ENCODE measurements around the gene SASH1.

Gene SASH1

GRCh38 chr6:148445116-148445515 is 102.5 kb downstream of the SASH1 start:
- TF ChIP-seq SUZ12 (IDR thresholded peaks at IDR 0.05; ENCODE audit: extremely low read depth, insufficient read depth, insufficient read length) (no peak), YY1 (IDR thresholded peaks at IDR 0.05; ENCODE audit: insufficient read depth, insufficient read length) (no peak), ZNF274 (IDR thresholded peaks at IDR 0.05; ENCODE audit: low read depth, low read length) (no peak)
- DNase-seq (ENCODE audit: low read depth, low spot score), result no peak
- Histone ChIP-seq H3K9ac (ENCODE audit: insufficient read length, low read depth) (no peak overlapping the region), H3K4me3 (ENCODE audit: insufficient read length, low read depth) (no peak overlapping the region), H3K4me1 (ENCODE audit: insufficient read depth, insufficient read length) (peaks cover 4% of the 10 kb centered on the region), H3K36me3 (ENCODE audit: insufficient read depth, insufficient read length, low read length) (peaks cover 3% of the 10 kb centered on the region), H3K9me3 (ENCODE audit: insufficient read depth, low read length) (no peaks in the 10 kb centered on the region), H3K27me3 (ENCODE audit: insufficient read depth, insufficient read length) (no peaks in the 10 kb centered on the region)

DNA sequence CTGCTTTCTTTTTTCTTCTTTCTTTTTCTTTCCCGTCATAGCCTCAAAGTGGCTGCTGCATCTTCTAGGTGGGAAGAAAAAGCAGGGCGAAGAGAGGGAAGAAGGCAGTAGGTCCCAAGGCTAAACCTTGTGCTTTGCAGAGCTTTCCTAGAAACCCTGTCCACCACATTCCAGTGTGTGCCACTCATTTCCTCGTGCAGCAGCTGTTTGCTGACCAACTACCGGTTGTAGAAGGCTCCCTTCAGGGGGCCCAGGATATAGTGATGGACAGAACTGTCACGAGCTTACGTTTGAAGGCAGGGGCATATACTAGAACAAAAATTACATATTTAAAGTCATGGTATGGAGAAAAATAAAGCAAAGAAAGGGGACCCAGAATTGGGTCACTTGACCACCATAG is 103.0 kb downstream of the SASH1 start:
- Histone ChIP-seq H3K9ac (ENCODE audit: insufficient read length, low read depth) (no peak overlapping the region), H3K27me3 (ENCODE audit: insufficient read depth, insufficient read length) (no peaks in the 10 kb centered on the region), H3K4me3 (ENCODE audit: insufficient read length, low read depth) (no peak overlapping the region), H3K9me3 (ENCODE audit: insufficient read depth, low read length) (no peaks in the 10 kb centered on the region), H3K4me1 (ENCODE audit: insufficient read depth, insufficient read length) (peaks cover 4% of the 10 kb centered on the region), H3K36me3 (ENCODE audit: insufficient read depth, insufficient read length, low read length) (no peaks in the 10 kb centered on the region)
- DNase-seq (ENCODE audit: low read depth, low spot score), result no peak
- TF ChIP-seq ZNF274 (IDR thresholded peaks at IDR 0.05; ENCODE audit: low read depth, low read length) (no peak), SUZ12 (IDR thresholded peaks at IDR 0.05; ENCODE audit: extremely low read depth, insufficient read depth, insufficient read length) (no peak), YY1 (IDR thresholded peaks at IDR 0.05; ENCODE audit: insufficient read depth, insufficient read length) (no peak)

GRCh38 chr6:148446681-148447080 is 104.0 kb downstream of the SASH1 start:
- TF ChIP-seq SUZ12 (IDR thresholded peaks at IDR 0.05; ENCODE audit: extremely low read depth, insufficient read depth, insufficient read length) (no peak), ZNF274 (IDR thresholded peaks at IDR 0.05; ENCODE audit: low read depth, low read length) (no peak), YY1 (IDR thresholded peaks at IDR 0.05; ENCODE audit: insufficient read depth, insufficient read length) (no peak)
- Histone ChIP-seq H3K9ac (ENCODE audit: insufficient read length, low read depth) (no peak overlapping the region), H3K36me3 (ENCODE audit: insufficient read depth, insufficient read length, low read length) (no peaks in the 10 kb centered on the region), H3K27me3 (ENCODE audit: insufficient read depth, insufficient read length) (no peaks in the 10 kb centered on the region), H3K9me3 (ENCODE audit: insufficient read depth, low read length) (no peaks in the 10 kb centered on the region), H3K4me1 (ENCODE audit: insufficient read depth, insufficient read length) (peaks cover 4% of the 10 kb centered on the region), H3K4me3 (ENCODE audit: insufficient read length, low read depth) (no peak overlapping the region)
- DNase-seq (ENCODE audit: low read depth, low spot score), result no peak

DNA sequence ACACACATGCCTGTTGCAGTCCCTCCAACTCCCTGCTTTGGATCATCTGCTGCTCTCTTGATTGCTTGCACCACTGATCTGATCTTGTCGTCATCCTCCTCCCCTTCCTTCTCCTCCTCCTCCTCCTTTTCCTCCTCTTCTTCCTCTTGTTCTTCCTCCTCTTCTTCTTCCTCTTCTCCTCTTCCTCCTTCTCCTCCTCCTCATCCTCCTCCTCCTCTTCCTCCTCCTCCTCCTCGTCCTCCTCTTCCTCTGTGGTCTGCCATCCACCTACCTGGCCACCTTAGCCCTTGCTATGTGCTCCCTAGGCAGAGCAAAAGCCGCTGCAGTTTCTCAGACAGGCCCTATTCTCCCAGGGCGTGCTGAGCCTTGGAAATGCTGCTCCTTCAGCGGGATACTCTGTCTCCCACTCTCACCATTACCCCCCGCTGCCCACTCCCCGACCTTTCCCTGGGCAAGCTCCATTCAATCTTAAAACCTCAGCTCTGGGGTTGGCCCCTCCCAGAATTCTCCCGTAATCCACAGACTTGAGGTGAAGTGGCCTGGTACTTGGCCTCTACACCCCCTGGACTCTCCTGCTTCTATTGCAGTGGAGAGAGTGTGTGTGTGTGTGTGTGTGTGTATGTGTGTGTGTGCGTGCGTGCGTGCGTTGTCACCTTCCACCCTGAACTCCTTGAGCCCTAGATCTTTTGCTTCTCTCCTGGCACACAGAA is 105.0 kb downstream of the SASH1 start:
- DNase-seq (ENCODE audit: low read depth, low spot score), result no peak
- H3K27me3 ChIP-seq (ENCODE audit: insufficient read depth, insufficient read length), result no peaks in the 10 kb centered on the region
- H3K9ac ChIP-seq (ENCODE audit: insufficient read length, low read depth), result no peak overlapping the region
- H3K9me3 ChIP-seq (ENCODE audit: insufficient read depth, low read length), result no peaks in the 10 kb centered on the region
- no peak for TF ChIP-seq ZNF274 (IDR thresholded peaks at IDR 0.05; ENCODE audit: low read depth, low read length)
- TF ChIP-seq SUZ12 (IDR thresholded peaks at IDR 0.05; ENCODE audit: extremely low read depth, insufficient read depth, insufficient read length), result no peak
- TF ChIP-seq YY1 (IDR thresholded peaks at IDR 0.05; ENCODE audit: insufficient read depth, insufficient read length), result no peak
- peaks cover 4% of the 10 kb centered on the region for H3K4me1 ChIP-seq (ENCODE audit: insufficient read depth, insufficient read length)
- no peak overlapping the region for H3K4me3 ChIP-seq (ENCODE audit: insufficient read length, low read depth)
- H3K36me3 ChIP-seq (ENCODE audit: insufficient read depth, insufficient read length, low read length), result no peaks in the 10 kb centered on the region

DNA sequence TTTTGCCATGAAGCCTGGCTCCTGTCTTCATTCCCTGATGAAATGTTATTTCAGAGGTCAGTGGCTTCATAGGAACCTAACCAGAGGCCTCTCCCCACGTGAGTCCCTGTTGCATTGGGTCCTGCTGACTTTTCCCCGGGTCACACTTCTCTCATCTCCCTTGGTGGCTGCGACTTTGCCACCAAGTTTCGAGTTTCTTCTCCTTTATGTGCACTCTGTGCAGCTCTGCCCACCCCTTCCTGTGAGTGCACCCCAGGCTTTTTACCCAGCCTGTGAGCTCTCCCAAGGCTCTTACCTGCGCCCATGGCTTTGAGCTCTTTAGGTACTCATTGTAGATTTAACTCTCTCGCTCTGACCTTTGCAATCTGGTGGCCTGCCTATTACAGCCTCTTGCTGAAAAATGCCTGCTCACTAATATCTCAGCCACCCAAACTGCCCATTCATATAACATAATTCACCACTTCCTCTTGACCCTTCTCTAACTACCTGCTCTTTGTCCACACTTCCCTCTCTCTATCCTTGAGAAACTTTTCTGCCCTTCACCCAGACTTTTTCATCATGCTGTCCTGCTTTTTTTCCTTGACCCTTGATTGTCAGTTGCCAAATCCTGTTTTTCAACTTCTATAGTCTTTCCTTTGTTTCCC is 105.9 kb downstream of the SASH1 start:
- Histone ChIP-seq H3K4me1 (ENCODE audit: insufficient read depth, insufficient read length) (peaks cover 4% of the 10 kb centered on the region), H3K27me3 (ENCODE audit: insufficient read depth, insufficient read length) (no peaks in the 10 kb centered on the region), H3K4me3 (ENCODE audit: insufficient read length, low read depth) (no peak overlapping the region), H3K36me3 (ENCODE audit: insufficient read depth, insufficient read length, low read length) (no peaks in the 10 kb centered on the region), H3K9me3 (ENCODE audit: insufficient read depth, low read length) (no peaks in the 10 kb centered on the region), H3K9ac (ENCODE audit: insufficient read length, low read depth) (no peak overlapping the region)
- no peak for TF ChIP-seq ZNF274 (IDR thresholded peaks at IDR 0.05; ENCODE audit: low read depth, low read length)
- no peak for TF ChIP-seq SUZ12 (IDR thresholded peaks at IDR 0.05; ENCODE audit: extremely low read depth, insufficient read depth, insufficient read length)
- TF ChIP-seq YY1 (IDR thresholded peaks at IDR 0.05; ENCODE audit: insufficient read depth, insufficient read length), result no peak
- DNase-seq (ENCODE audit: low read depth, low spot score), result no peak

GRCh38 chr6:148450866-148451265 is 108.2 kb downstream of the SASH1 start:
- no peaks in the 10 kb centered on the region for H3K9me3 ChIP-seq (ENCODE audit: insufficient read depth, low read length)
- no peak overlapping the region for H3K9ac ChIP-seq (ENCODE audit: insufficient read length, low read depth)
- no peak for TF ChIP-seq YY1 (IDR thresholded peaks at IDR 0.05; ENCODE audit: insufficient read depth, insufficient read length)
- no peak for TF ChIP-seq SUZ12 (IDR thresholded peaks at IDR 0.05; ENCODE audit: extremely low read depth, insufficient read depth, insufficient read length)
- no peak for TF ChIP-seq ZNF274 (IDR thresholded peaks at IDR 0.05; ENCODE audit: low read depth, low read length)
- no peak for DNase-seq (ENCODE audit: low read depth, low spot score)
- H3K36me3 ChIP-seq (ENCODE audit: insufficient read depth, insufficient read length, low read length), result no peaks in the 10 kb centered on the region
- no peak overlapping the region for H3K4me3 ChIP-seq (ENCODE audit: insufficient read length, low read depth)
- no peaks in the 10 kb centered on the region for H3K27me3 ChIP-seq (ENCODE audit: insufficient read depth, insufficient read length)
- H3K4me1 ChIP-seq (ENCODE audit: insufficient read depth, insufficient read length), result peaks cover 3% of the 10 kb centered on the region

GRCh38 chr6:148451690-148452089 is 109.1 kb downstream of the SASH1 start:
- no peak for DNase-seq (ENCODE audit: low read depth, low spot score)
- H3K4me1 ChIP-seq (ENCODE audit: insufficient read depth, insufficient read length), result peaks cover 3% of the 10 kb centered on the region
- H3K9me3 ChIP-seq (ENCODE audit: insufficient read depth, low read length), result no peaks in the 10 kb centered on the region
- H3K9ac ChIP-seq (ENCODE audit: insufficient read length, low read depth), result no peak overlapping the region
- TF ChIP-seq YY1 (IDR thresholded peaks at IDR 0.05; ENCODE audit: insufficient read depth, insufficient read length) (no peak), SUZ12 (IDR thresholded peaks at IDR 0.05; ENCODE audit: extremely low read depth, insufficient read depth, insufficient read length) (no peak), ZNF274 (IDR thresholded peaks at IDR 0.05; ENCODE audit: low read depth, low read length) (no peak)
- no peak overlapping the region for H3K4me3 ChIP-seq (ENCODE audit: insufficient read length, low read depth)
- H3K27me3 ChIP-seq (ENCODE audit: insufficient read depth, insufficient read length), result no peaks in the 10 kb centered on the region
- no peaks in the 10 kb centered on the region for H3K36me3 ChIP-seq (ENCODE audit: insufficient read depth, insufficient read length, low read length)
